ENCODE data around the gene PCDHGA7. TPM values are rescaled to one million over a fixed set of nuclear protein-coding genes. Genes with fewer than 3 reads are reported as not detected.
"Not testable (repeated sequence)": the region's sequence is repeated elsewhere in the genome, so short reads cannot be mapped to it uniquely, and the experiment has no call there.

Gene PCDHGA7
- total RNA-seq, 6 experiments from 2014 or later, result 0.37 to 0.99 (median 0.76) TPM

GRCh38 chr5:141403387-141403786 is 20.8 kb downstream of the PCDHGA7 start:
- WGBS (ENCODE audit: insufficient coverage, low coverage, low lambda C conversion rate, missing lambda C conversion rate), result 27% methylated on average over 17 of the region's 22 CpGs
- TF ChIP-seq, protein P1, sequence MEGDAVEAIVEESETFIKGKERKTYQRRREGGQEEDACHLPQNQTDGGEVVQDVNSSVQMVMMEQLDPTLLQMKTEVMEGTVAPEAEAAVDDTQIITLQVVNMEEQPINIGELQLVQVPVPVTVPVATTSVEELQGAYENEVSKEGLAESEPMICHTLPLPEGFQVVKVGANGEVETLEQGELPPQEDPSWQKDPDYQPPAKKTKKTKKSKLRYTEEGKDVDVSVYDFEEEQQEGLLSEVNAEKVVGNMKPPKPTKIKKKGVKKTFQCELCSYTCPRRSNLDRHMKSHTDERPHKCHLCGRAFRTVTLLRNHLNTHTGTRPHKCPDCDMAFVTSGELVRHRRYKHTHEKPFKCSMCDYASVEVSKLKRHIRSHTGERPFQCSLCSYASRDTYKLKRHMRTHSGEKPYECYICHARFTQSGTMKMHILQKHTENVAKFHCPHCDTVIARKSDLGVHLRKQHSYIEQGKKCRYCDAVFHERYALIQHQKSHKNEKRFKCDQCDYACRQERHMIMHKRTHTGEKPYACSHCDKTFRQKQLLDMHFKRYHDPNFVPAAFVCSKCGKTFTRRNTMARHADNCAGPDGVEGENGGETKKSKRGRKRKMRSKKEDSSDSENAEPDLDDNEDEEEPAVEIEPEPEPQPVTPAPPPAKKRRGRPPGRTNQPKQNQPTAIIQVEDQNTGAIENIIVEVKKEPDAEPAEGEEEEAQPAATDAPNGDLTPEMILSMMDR (IDR thresholded peaks at IDR 0.05), result no peak
- TF ChIP-seq POLR2A (IDR thresholded peaks at IDR 0.05), result no peak
- Histone ChIP-seq H3K36me3 (no peaks in the 10 kb centered on the region), H3K4me3 (no peak overlapping the region), H3K9me3 (peaks cover 0 to 22% (median 4%) of the 10 kb centered on the region in 4 donors), H3K27me3 (no peaks in the 10 kb centered on the region), H3K27ac (no peak overlapping the region), H3K4me1 (no peaks in the 10 kb centered on the region)
- DNase-seq (no peak), ATAC-seq (no peak)
- intact Hi-C loops (cut with DNase I), result loop anchor here in 1 of 2 donors (10.0 kb wide), 1 partner anchor 151 kb away; no protein-coding TSS in a partner anchor

GRCh38 chr5:141407790-141408505 is 25.4 kb downstream of the PCDHGA7 start, which contains the start of gene PCDHGB6:
TSS of gene PCDHGB6 (plus strand) at chr5:141408021. CDS start at chr5:141408203, 182 bp downstream.
- WGBS (ENCODE audit: insufficient coverage, low coverage, low lambda C conversion rate, missing lambda C conversion rate), result 9% methylated on average over 24 of the region's 51 CpGs
- intact Hi-C loops (cut with DNase I), result loop anchor here in 1 of 2 donors (10.0 kb wide), 1 partner anchor 147 kb away; no protein-coding TSS in a partner anchor
- not testable (repeated sequence) for H3K27ac ChIP-seq, H3K27me3 ChIP-seq, H3K4me1 ChIP-seq, H3K36me3 ChIP-seq
- Histone ChIP-seq H3K9me3 (peaks cover 0 to 15% (median 5%) of the 10 kb centered on the region in 4 donors), H3K4me3 (peak within 1 kb of the TSS; percentile 14 to 44 (median 25))
- TF ChIP-seq, protein P1 (IDR thresholded peaks at IDR 0.05), result peak; percentile 51 to 62 (median 53)
- ATAC-seq (peak; percentile 92 to 98 (median 96)), DNase-seq (peak; percentile 58 to 68 (median 66))

- H3K9me3 ChIP-seq, result peaks cover 0 to 6% (median 5%) of the 10 kb centered on the region in 4 donors
- TF ChIP-seq, protein P1 (IDR thresholded peaks at IDR 0.05), result no peak
- intact Hi-C loops (cut with DNase I), result loop anchor here (10.0 kb wide), 2 partner anchors 145 to 165 kb away; partner anchors contain the start of gene PCDHB15 (in 1 of the 2)
- 33% methylated on average over 11 of the region's 64 CpGs for WGBS (ENCODE audit: insufficient coverage, low coverage, low lambda C conversion rate, missing lambda C conversion rate)
- ATAC-seq, result no peak
- H3K36me3 ChIP-seq, result no peaks in the 10 kb centered on the region
- no peaks in the 10 kb centered on the region for H3K4me1 ChIP-seq
- H3K27me3 ChIP-seq, result no peaks in the 10 kb centered on the region
- DNase-seq, result peak in 1 of 3 donors; percentile 32
- no peak overlapping the region for H3K4me3 ChIP-seq
- no peak overlapping the region for H3K27ac ChIP-seq
Measured at GRCh38 chr5:141409598-141410306, 27.2 kb downstream of the PCDHGA7 start.

DNA sequence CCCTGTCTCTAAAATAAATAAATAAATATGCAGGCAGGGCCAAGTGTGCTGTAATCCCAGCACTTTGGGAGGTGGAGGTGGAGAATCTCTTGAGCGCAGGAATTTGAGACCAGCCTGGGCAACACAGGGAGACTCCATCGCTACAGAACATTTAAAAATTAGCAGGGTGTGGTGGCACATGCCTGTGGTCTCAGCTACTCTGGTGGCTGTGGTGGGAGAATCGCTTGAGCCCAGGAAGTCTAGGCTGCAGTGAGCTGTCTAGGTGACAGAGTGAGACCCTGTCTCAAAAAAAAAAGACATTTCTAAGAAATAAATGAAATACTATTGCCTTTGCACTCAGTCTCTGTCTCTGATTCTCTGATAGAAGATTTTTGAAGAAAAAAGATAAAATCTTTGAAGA is 29.0 kb downstream of the PCDHGA7 start:
- WGBS (ENCODE audit: insufficient coverage, low coverage, low lambda C conversion rate, missing lambda C conversion rate), result 70% methylated on average over 3 of the region's 3 CpGs
- H3K9me3 ChIP-seq, result peaks cover 0 to 15% (median 5%) of the 10 kb centered on the region in 4 donors
- no peaks in the 10 kb centered on the region for H3K27me3 ChIP-seq

More for the DNA sequence above, 29.0 kb downstream of the PCDHGA7 start:
- H3K27ac ChIP-seq, result no peak overlapping the region
- TF ChIP-seq POLR2A (IDR thresholded peaks at IDR 0.05), result no peak
- TF ChIP-seq, protein P1 (IDR thresholded peaks at IDR 0.05), result no peak
- intact Hi-C loops (cut with DNase I), result loop anchor here in 1 of 2 donors (10.0 kb wide), 1 partner anchor 167 kb away; the partner anchor contains the start of gene PCDHB15
- ATAC-seq, result no peak
- no peaks in the 10 kb centered on the region for H3K36me3 ChIP-seq
- no peaks in the 10 kb centered on the region for H3K4me1 ChIP-seq
- no peak overlapping the region for H3K4me3 ChIP-seq
- DNase-seq, result no peak

All from right lobe of liver (tissue), 6 donors.